Caco-2 (cell line): ENCODE measurements around the gene ZNF226. TPM values are rescaled to one million over a fixed set of nuclear protein-coding genes. Genes with fewer than 3 reads are reported as not detected.

Experiments used
- BruUV-seq: library from RNA; stranded (reverse); fragments of 400-500 nt; replicated peaks from 2 replicates; lab custom pipeline; 2021; lab: Mats Ljungman, UMichigan
- CTCF ChIA-PET: fragments of 300-600 bp; sonication (Branson Sonifier 250); formaldehyde crosslinking; loops from one replicate; lab custom pipeline; 2022; ENCODE audit warnings: antibody characterized with exemption; lab: Charles Lee
- POLR2A ChIA-PET: fragments of 300-600 bp; sonication (Branson Sonifier 250); formaldehyde crosslinking; loops from one replicate; lab custom pipeline; 2022; ENCODE audit warnings: antibody characterized with exemption; lab: Charles Lee
- DNase-seq, 2 experiments: peaks; one replicate each; pipeline versions ENCODE4 v3.0.0 to v3.0.0-alpha.2; 2020 to 2022
- H3K27me3 ChIP-seq: replicated peaks from 2 replicates; pipeline ENCODE4 v1.6.0; 2011; ENCODE audit warnings: low read length; ENCODE audit not compliant: control insufficient read depth, insufficient read depth
- H3K36me3 ChIP-seq: 2 replicates; pipeline ENCODE4 v1.5.1; 2011; ENCODE audit warnings: low read length; ENCODE audit not compliant: control insufficient read depth, insufficient read depth
- H3K4me1 ChIP-seq: fragments of 250-450 bp; sonication (Bioruptor Pico); 2 replicates; pipeline ENCODE4 v1.5.1; 2020; ENCODE audit warnings: mild to moderate bottlenecking
- H3K4me3 ChIP-seq: 2 replicates; pipeline ENCODE4 v1.5.1; 2011; ENCODE audit warnings: low read depth, mild to moderate bottlenecking, control low read depth, low read length
- H3K9me3 ChIP-seq: fragments of 250-450 bp; sonication (Bioruptor Pico); 2 replicates; pipeline ENCODE4 v1.5.1; 2020; ENCODE audit warnings: mild to moderate bottlenecking, moderate library complexity
- H3K27ac Mint-ChIP-seq: one replicate; pipeline ENCODE4 v1.8.0; 2022; ENCODE audit warnings: mixed read lengths; ENCODE audit not compliant: unreplicated experiment
- H3K27me3 Mint-ChIP-seq: one replicate; pipeline ENCODE4 v1.8.0; 2022; ENCODE audit warnings: mixed read lengths; ENCODE audit not compliant: insufficient read depth, unreplicated experiment
- H3K36me3 Mint-ChIP-seq: one replicate; pipeline ENCODE4 v1.8.0; 2022; ENCODE audit warnings: mild to moderate bottlenecking, mixed read lengths; ENCODE audit not compliant: insufficient read depth, unreplicated experiment
- H3K4me1 Mint-ChIP-seq: one replicate; pipeline ENCODE4 v1.8.0; 2022; ENCODE audit warnings: low read depth, mixed read lengths; ENCODE audit not compliant: unreplicated experiment
- H3K4me3 Mint-ChIP-seq: one replicate; pipeline ENCODE4 v1.8.0; 2022; ENCODE audit warnings: mild to moderate bottlenecking, moderate library complexity, mixed read lengths; ENCODE audit not compliant: unreplicated experiment
- H3K9me3 Mint-ChIP-seq: one replicate; pipeline ENCODE4 v1.8.0; 2022; ENCODE audit warnings: mixed read lengths; ENCODE audit not compliant: unreplicated experiment
- intact Hi-C: fragments of 100-400 bp; cut with micrococcal nuclease; formaldehyde crosslinking; loops from one replicate; pipeline ENCODE4 v1.10.0; 2022; ENCODE audit not compliant: unreplicated experiment
- total RNA-seq: library from RNA; stranded (reverse); gene quantifications from 2 replicates; pipeline ENCODE4 v1.2.3, GENCODE V29; 2022
- TF ChIP-seq, protein P1 (sequence below), 2 experiments: fragments of 200-600 bp in 1 of 2; IDR thresholded peaks; 1 replicate in 1 of 2; 2 replicates in 1 of 2; pipeline versions ENCODE4 v1.5.1 to v1.8.0; 2011 to 2022; ENCODE audit warnings: antibody characterized with exemption in 1 of 2, control low read depth in 1 of 2, inconsistent platforms in 1 of 2, low read depth in 1 of 2, low read length in 1 of 2, mild to moderate bottlenecking in 1 of 2, moderate library complexity in 1 of 2; ENCODE audit not compliant: insufficient read depth in 1 of 2, severe bottlenecking in 1 of 2, unreplicated experiment in 1 of 2

ZNF226 gene
- total RNA-seq, 1 experiment from 2014 or later: 28.0 TPM

DNA sequence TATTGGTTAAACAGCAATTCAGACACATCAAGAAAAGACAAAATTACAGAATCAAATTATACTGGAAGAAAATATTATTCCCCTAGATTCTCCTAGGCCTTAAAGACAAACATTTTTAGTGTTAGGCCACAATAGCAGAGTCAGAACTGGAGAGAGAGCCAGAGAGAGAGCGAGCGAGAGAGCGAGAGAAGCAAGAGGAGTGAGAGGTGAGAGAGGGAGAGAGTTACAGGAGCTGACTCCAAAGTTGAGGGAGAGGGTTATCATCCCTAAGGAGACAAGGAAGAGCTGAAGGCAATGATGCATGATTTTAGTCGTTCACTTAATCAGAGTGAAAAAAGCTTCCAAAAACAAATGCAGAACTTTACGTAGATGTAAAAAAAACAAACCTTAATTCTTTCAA, 27.2 kb downstream of the ZNF226 start:
- Histone ChIP-seq H3K27me3 (no peaks in the 10 kb centered on the region), H3K4me3 (no peak overlapping the region), H3K36me3 (no peaks in the 10 kb centered on the region), H3K4me1 (no peaks in the 10 kb centered on the region), H3K9me3 (no peaks in the 10 kb centered on the region)
- Mint-ChIP-seq H3K4me3 (no peak overlapping the region), H3K27me3 (peaks cover 17% of the 10 kb centered on the region), H3K27ac (no peak overlapping the region), H3K4me1 (no peaks in the 10 kb centered on the region), H3K36me3 (no peaks in the 10 kb centered on the region), H3K9me3 (peaks cover 34% of the 10 kb centered on the region)
- TF ChIP-seq, protein P1, sequence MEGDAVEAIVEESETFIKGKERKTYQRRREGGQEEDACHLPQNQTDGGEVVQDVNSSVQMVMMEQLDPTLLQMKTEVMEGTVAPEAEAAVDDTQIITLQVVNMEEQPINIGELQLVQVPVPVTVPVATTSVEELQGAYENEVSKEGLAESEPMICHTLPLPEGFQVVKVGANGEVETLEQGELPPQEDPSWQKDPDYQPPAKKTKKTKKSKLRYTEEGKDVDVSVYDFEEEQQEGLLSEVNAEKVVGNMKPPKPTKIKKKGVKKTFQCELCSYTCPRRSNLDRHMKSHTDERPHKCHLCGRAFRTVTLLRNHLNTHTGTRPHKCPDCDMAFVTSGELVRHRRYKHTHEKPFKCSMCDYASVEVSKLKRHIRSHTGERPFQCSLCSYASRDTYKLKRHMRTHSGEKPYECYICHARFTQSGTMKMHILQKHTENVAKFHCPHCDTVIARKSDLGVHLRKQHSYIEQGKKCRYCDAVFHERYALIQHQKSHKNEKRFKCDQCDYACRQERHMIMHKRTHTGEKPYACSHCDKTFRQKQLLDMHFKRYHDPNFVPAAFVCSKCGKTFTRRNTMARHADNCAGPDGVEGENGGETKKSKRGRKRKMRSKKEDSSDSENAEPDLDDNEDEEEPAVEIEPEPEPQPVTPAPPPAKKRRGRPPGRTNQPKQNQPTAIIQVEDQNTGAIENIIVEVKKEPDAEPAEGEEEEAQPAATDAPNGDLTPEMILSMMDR (IDR thresholded peaks at IDR 0.05; ENCODE audit: insufficient read depth in 1 of 2, low read depth in 1 of 2, low read length in 1 of 2, severe bottlenecking in 1 of 2, unreplicated experiment in 1 of 2): no peak
- CTCF ChIA-PET: no interaction called here
- no TSS peak for BruUV-seq
- DNase-seq: no peak
- POLR2A ChIA-PET: no interaction called here
- intact Hi-C loops: no loop called here

DNA sequence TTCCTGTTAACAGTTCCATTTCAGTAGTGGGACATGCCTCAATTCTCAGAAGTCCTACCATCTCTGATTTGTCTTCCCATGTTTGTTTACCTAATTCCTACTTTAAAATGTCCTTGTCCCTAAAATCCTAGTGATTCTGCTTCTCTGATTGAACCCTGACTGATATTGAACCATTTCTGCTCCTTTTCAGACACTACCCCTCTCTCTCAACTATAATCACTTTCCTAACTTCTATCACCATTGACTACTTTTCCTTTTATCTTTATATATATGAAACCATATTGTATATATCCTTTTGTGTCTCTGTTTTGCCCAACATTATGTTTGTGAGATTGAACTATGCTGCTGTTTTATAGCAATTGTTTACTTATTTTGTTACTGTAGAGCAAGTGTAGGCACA, 31.9 kb downstream of the ZNF226 start:
- no peaks in the 10 kb centered on the region for H3K4me1 Mint-ChIP-seq
- no peak overlapping the region for H3K27ac Mint-ChIP-seq
- H3K27me3 Mint-ChIP-seq: peaks cover 12% of the 10 kb centered on the region
- TF ChIP-seq, protein P1 (IDR thresholded peaks at IDR 0.05; ENCODE audit: insufficient read depth in 1 of 2, low read depth in 1 of 2, low read length in 1 of 2, severe bottlenecking in 1 of 2, unreplicated experiment in 1 of 2): no peak
- CTCF ChIA-PET: no interaction called here
- DNase-seq: no peak
- H3K9me3 ChIP-seq: peaks cover 4% of the 10 kb centered on the region; the same call in 1 of the 2 replicates
- no TSS peak for BruUV-seq
- H3K4me3 ChIP-seq: no peak overlapping the region
- POLR2A ChIA-PET: no interaction called here
- no peaks in the 10 kb centered on the region for H3K4me1 ChIP-seq
- H3K4me3 Mint-ChIP-seq: no peak overlapping the region
- H3K9me3 Mint-ChIP-seq: peaks cover 11% of the 10 kb centered on the region
- intact Hi-C loops: no loop called here
- no peaks in the 10 kb centered on the region for H3K36me3 Mint-ChIP-seq
- no peaks in the 10 kb centered on the region for H3K27me3 ChIP-seq
- H3K36me3 ChIP-seq: no peaks in the 10 kb centered on the region

DNA sequence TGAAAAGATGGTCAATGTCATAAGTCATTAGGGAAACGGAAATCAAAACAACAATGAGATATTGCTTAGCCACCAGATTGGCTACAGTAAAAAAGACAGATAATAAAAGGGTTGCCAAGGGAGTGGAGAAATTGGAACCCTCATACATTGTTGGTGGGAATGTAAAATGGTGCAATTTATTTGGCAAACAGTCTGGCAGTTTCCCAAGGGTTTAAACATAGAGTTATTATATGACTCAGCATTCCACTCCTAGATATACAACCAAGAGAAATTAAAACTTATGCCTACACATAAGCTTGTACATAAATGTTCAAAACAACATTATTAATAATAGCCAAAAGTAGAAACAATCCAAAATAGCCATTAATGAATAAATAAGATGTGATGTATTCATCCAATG, 37.6 kb downstream of the ZNF226 start:
- no TSS peak for BruUV-seq
- intact Hi-C loops: no loop called here
- H3K4me3 Mint-ChIP-seq: no peak overlapping the region
- no peaks in the 10 kb centered on the region for H3K36me3 ChIP-seq
- peaks cover 6% of the 10 kb centered on the region for H3K27me3 Mint-ChIP-seq
- ChIA-PET POLR2A (no interaction called here), CTCF (no interaction called here)
- H3K4me1 Mint-ChIP-seq: peaks cover 6% of the 10 kb centered on the region
- H3K27ac Mint-ChIP-seq: no peak overlapping the region
- no peaks in the 10 kb centered on the region for H3K27me3 ChIP-seq
- H3K9me3 Mint-ChIP-seq: peaks cover 38% of the 10 kb centered on the region
- peaks cover 7% of the 10 kb centered on the region for H3K36me3 Mint-ChIP-seq
- H3K9me3 ChIP-seq: peaks cover 7% of the 10 kb centered on the region; the same call in 1 of the 2 replicates
- H3K4me1 ChIP-seq: no peaks in the 10 kb centered on the region
- TF ChIP-seq, protein P1 (IDR thresholded peaks at IDR 0.05; ENCODE audit: insufficient read depth in 1 of 2, low read depth in 1 of 2, low read length in 1 of 2, severe bottlenecking in 1 of 2, unreplicated experiment in 1 of 2): no peak
- H3K4me3 ChIP-seq: no peak overlapping the region
- DNase-seq: no peak
